ENCODE data around the gene CSK. TPM values are rescaled to one million over a fixed set of nuclear protein-coding genes. Genes with fewer than 3 reads are reported as not detected.

The CSK gene
- total and polyA plus RNA-seq, 2 experiments from 2014 or later = 13.6 to 27.5 TPM

DNA sequence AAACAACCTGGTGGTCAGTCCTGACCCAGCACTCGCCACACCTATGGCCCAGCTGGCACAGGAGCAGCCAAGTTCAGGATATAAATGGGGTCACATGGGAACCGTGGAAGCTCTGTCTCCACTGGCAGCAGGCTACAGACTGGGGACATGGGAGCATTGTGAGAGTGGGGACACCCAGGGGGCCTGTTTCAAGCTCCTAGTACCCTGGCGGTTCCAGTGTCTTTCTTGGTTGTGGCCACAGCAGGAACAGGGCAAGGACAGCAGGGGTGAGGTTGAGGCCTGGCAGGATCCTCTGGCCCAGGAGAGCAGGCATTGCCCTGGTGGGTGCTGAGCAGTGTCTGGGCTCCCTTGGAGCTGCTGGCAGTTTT lies 1.9 kb downstream of the CSK start (continued):
- TF ChIP-seq, protein P1, sequence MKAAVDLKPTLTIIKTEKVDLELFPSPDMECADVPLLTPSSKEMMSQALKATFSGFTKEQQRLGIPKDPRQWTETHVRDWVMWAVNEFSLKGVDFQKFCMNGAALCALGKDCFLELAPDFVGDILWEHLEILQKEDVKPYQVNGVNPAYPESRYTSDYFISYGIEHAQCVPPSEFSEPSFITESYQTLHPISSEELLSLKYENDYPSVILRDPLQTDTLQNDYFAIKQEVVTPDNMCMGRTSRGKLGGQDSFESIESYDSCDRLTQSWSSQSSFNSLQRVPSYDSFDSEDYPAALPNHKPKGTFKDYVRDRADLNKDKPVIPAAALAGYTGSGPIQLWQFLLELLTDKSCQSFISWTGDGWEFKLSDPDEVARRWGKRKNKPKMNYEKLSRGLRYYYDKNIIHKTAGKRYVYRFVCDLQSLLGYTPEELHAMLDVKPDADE (IDR thresholded peaks at IDR 0.05) = no peak
- TF ChIP-seq EZH2 (IDR thresholded peaks at IDR 0.05; ENCODE audit: low read depth, unreplicated experiment) (no peak), JUNB (IDR thresholded peaks at IDR 0.05; ENCODE audit: unreplicated experiment) (no peak)

DNA sequence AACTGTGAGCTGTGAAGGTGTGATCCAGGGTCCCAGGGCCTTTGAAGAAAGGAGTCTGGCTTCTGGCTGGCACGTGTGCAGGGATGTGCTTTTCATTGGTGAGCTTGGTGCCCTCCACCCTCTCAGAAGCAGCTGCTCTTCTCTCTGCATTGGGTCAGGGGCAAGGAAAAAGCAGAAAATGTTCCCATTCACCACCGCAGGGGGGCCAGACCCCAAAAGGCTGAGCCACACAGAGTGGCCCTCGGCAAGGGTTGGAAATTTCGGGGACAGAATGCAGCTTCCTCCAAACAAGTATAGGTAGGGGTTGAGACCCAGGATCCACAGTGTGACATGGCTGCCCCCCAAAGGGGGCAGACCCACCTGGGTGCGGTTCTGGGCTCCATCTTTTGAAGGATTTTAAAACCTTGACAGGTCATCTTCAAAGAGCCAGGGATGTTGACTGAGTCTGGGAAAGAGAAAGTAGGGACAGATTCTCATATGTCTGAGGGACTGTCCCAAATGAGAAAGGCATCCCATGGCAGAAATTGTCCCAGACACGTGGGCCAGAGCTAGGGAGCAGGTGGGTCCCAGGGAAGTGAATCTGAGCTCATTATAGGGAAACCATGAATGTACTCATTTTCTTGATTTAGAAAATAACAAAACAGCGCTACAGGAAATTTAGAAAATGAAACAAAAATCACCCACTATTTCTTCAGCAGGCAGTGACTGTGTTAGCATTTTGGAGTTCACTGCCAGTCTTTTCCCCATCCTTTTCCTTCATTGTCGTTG lies 2.7 kb downstream of the CSK start:
- peaks cover 19% of the 10 kb centered on the region for H3K27me3 ChIP-seq (ENCODE audit: insufficient read depth)
- no peak overlapping the region for H3K4me3 ChIP-seq
- H3F3A ChIP-seq (replicated peaks; ENCODE audit: low read depth) = peaks cover 7% of the 10 kb centered on the region
- peaks cover 7% of the 10 kb centered on the region for H3K79me2 ChIP-seq (replicated peaks; ENCODE audit: insufficient read depth)
- H3K4me2 ChIP-seq = no peak overlapping the region
- Mint-ChIP-seq H3K4me3 (no peak overlapping the region), H3K27me3 (ENCODE audit: insufficient read depth, low read depth, poor library complexity) (peaks cover 27% of the 10 kb centered on the region), H3K36me3 (ENCODE audit: low read depth) (no peaks in the 10 kb centered on the region), H3K9me3 (no peaks in the 10 kb centered on the region), H3K27ac (no peak overlapping the region), H3K4me1 (peaks cover 45% of the 10 kb centered on the region)
- no peaks in the 10 kb centered on the region for H3K9me2 ChIP-seq (ENCODE audit: insufficient read depth)
- H3K27ac ChIP-seq (ENCODE audit: low read depth) = no peak overlapping the region
- no peak for DNase-seq (ENCODE audit: low spot score)
- peaks cover 31% of the 10 kb centered on the region for H3K4me1 ChIP-seq (ENCODE audit: insufficient read depth)
- no peaks in the 10 kb centered on the region for H3K36me3 ChIP-seq (ENCODE audit: insufficient read depth)
- no peak for ATAC-seq
- H2AFZ ChIP-seq = no peak overlapping the region
- peaks cover 42% of the 10 kb centered on the region for H4K20me1 ChIP-seq (replicated peaks; ENCODE audit: insufficient read depth)
- no peak for TF ChIP-seq ZNF331 (CRISPR knock-in tag; IDR thresholded peaks at IDR 0.05; ENCODE audit: low read depth)
- TF ChIP-seq CREB1 (CRISPR knock-in tag; IDR thresholded peaks at IDR 0.05; ENCODE audit: low read depth) = no peak
- no peak for TF ChIP-seq JUNB (IDR thresholded peaks at IDR 0.05; ENCODE audit: unreplicated experiment)
- TF ChIP-seq, protein P2, sequence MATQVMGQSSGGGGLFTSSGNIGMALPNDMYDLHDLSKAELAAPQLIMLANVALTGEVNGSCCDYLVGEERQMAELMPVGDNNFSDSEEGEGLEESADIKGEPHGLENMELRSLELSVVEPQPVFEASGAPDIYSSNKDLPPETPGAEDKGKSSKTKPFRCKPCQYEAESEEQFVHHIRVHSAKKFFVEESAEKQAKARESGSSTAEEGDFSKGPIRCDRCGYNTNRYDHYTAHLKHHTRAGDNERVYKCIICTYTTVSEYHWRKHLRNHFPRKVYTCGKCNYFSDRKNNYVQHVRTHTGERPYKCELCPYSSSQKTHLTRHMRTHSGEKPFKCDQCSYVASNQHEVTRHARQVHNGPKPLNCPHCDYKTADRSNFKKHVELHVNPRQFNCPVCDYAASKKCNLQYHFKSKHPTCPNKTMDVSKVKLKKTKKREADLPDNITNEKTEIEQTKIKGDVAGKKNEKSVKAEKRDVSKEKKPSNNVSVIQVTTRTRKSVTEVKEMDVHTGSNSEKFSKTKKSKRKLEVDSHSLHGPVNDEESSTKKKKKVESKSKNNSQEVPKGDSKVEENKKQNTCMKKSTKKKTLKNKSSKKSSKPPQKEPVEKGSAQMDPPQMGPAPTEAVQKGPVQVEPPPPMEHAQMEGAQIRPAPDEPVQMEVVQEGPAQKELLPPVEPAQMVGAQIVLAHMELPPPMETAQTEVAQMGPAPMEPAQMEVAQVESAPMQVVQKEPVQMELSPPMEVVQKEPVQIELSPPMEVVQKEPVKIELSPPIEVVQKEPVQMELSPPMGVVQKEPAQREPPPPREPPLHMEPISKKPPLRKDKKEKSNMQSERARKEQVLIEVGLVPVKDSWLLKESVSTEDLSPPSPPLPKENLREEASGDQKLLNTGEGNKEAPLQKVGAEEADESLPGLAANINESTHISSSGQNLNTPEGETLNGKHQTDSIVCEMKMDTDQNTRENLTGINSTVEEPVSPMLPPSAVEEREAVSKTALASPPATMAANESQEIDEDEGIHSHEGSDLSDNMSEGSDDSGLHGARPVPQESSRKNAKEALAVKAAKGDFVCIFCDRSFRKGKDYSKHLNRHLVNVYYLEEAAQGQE (IDR thresholded peaks at IDR 0.05; ENCODE audit: unreplicated experiment) = no peak
- TF ChIP-seq, protein P1 (IDR thresholded peaks at IDR 0.05) = no peak
- no peak for TF ChIP-seq POLR2AphosphoS5 (IDR thresholded peaks at IDR 0.05; ENCODE audit: low read depth)
- no peak for TF ChIP-seq NANOG (IDR thresholded peaks at IDR 0.05; ENCODE audit: borderline replicate concordance)
- no peak for TF ChIP-seq STAT1 (IDR thresholded peaks at IDR 0.05; ENCODE audit: unreplicated experiment)
- no peak for TF ChIP-seq EZH2 (IDR thresholded peaks at IDR 0.05; ENCODE audit: low read depth, unreplicated experiment)
- TF ChIP-seq, protein P3, sequence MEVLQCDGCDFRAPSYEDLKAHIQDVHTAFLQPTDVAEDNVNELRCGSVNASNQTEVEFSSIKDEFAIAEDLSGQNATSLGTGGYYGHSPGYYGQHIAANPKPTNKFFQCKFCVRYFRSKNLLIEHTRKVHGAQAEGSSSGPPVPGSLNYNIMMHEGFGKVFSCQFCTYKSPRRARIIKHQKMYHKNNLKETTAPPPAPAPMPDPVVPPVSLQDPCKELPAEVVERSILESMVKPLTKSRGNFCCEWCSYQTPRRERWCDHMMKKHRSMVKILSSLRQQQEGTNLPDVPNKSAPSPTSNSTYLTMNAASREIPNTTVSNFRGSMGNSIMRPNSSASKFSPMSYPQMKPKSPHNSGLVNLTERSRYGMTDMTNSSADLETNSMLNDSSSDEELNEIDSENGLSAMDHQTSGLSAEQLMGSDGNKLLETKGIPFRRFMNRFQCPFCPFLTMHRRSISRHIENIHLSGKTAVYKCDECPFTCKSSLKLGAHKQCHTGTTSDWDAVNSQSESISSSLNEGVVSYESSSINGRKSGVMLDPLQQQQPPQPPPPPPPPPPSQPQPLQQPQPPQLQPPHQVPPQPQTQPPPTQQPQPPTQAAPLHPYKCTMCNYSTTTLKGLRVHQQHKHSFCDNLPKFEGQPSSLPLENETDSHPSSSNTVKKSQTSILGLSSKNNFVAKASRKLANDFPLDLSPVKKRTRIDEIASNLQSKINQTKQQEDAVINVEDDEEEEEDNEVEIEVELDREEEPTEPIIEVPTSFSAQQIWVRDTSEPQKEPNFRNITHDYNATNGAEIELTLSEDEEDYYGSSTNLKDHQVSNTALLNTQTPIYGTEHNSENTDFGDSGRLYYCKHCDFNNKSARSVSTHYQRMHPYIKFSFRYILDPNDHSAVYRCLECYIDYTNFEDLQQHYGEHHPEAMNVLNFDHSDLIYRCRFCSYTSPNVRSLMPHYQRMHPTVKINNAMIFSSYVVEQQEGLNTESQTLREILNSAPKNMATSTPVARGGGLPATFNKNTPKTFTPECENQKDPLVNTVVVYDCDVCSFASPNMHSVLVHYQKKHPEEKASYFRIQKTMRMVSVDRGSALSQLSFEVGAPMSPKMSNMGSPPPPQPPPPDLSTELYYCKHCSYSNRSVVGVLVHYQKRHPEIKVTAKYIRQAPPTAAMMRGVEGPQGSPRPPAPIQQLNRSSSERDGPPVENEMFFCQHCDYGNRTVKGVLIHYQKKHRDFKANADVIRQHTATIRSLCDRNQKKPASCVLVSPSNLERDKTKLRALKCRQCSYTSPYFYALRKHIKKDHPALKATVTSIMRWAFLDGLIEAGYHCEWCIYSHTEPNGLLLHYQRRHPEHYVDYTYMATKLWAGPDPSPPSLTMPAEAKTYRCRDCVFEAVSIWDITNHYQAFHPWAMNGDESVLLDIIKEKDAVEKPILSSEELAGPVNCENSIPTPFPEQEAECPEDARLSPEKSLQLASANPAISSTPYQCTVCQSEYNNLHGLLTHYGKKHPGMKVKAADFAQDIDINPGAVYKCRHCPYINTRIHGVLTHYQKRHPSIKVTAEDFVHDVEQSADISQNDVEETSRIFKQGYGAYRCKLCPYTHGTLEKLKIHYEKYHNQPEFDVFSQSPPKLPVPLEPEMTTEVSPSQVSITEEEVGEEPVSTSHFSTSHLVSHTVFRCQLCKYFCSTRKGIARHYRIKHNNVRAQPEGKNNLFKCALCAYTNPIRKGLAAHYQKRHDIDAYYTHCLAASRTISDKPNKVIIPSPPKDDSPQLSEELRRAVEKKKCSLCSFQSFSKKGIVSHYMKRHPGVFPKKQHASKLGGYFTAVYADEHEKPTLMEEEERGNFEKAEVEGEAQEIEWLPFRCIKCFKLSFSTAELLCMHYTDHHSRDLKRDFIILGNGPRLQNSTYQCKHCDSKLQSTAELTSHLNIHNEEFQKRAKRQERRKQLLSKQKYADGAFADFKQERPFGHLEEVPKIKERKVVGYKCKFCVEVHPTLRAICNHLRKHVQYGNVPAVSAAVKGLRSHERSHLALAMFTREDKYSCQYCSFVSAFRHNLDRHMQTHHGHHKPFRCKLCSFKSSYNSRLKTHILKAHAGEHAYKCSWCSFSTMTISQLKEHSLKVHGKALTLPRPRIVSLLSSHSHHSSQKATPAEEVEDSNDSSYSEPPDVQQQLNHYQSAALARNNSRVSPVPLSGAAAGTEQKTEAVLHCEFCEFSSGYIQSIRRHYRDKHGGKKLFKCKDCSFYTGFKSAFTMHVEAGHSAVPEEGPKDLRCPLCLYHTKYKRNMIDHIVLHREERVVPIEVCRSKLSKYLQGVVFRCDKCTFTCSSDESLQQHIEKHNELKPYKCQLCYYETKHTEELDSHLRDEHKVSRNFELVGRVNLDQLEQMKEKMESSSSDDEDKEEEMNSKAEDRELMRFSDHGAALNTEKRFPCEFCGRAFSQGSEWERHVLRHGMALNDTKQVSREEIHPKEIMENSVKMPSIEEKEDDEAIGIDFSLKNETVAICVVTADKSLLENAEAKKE (CRISPR knock-in tag; IDR thresholded peaks at IDR 0.05) = no peak

Data from GM23338 (cell line).